OCI-LY1 (cell line): Measurements from ENCODE around the gene ADCY9.

Experiments used
- H2AFZ ChIP-seq: fragments of 200-600 bp; sonication (generic), shearing (Covaris generic); 2 replicates; pipeline ENCODE4 v1.6.0; 2014; ENCODE audit warnings: antibody characterized with exemption, mild to moderate bottlenecking, low read length
- H3F3A ChIP-seq: fragments of 200-600 bp; sonication (generic), shearing (Covaris generic); 2 replicates; pipeline ENCODE4 v1.6.0; 2014; ENCODE audit warnings: mild to moderate bottlenecking, antibody characterized with exemption, low read length, moderate library complexity; ENCODE audit not compliant: insufficient read depth
- H3K27ac ChIP-seq: fragments of 200-600 bp; sonication (generic); 2 replicates; pipeline ENCODE4 v1.5.1; 2014; ENCODE audit warnings: low read length, mixed run types, mild to moderate bottlenecking, low read depth; ENCODE audit not compliant: poor library complexity, severe bottlenecking
- H3K27me3 ChIP-seq: fragments of 200-600 bp; sonication (generic); 2 replicates; pipeline ENCODE4 v1.6.0; 2014; ENCODE audit warnings: antibody characterized with exemption, mild to moderate bottlenecking, low read length, moderate library complexity; ENCODE audit not compliant: insufficient read depth
- H3K36me3 ChIP-seq: fragments of 200-600 bp; sonication (generic); 2 replicates; pipeline ENCODE4 v1.6.1; 2014; ENCODE audit warnings: mild to moderate bottlenecking, antibody characterized with exemption, low read length, moderate library complexity, mixed read lengths; ENCODE audit not compliant: insufficient read depth
- H3K4me1 ChIP-seq: fragments of 200-600 bp; sonication (generic); 2 replicates; pipeline ENCODE4 v1.5.1; 2014; ENCODE audit warnings: mild to moderate bottlenecking, low read length, moderate library complexity; ENCODE audit not compliant: insufficient read depth, severe bottlenecking
- H3K4me2 ChIP-seq: fragments of 200-600 bp; sonication (generic), shearing (Covaris generic); 2 replicates; pipeline ENCODE4 v1.6.1; 2014; ENCODE audit warnings: low read length
- H3K4me3 ChIP-seq: fragments of 200-600 bp; sonication (generic); 2 replicates; pipeline ENCODE4 v1.5.1; 2014; ENCODE audit warnings: low read length, low read depth, mild to moderate bottlenecking, mixed read lengths; ENCODE audit not compliant: poor library complexity, severe bottlenecking
- H3K79me2 ChIP-seq: fragments of 200-600 bp; shearing (Covaris generic); 2 replicates; pipeline ENCODE4 v1.6.1; 2016; ENCODE audit warnings: mixed run types, low read length, mixed read lengths; ENCODE audit not compliant: insufficient read depth
- H3K9ac ChIP-seq: fragments of 200-600 bp; sonication (generic), shearing (Covaris generic); 2 replicates; pipeline ENCODE4 v1.6.1; 2014; ENCODE audit warnings: mild to moderate bottlenecking, low read length, mixed read lengths
- H3K9me2 ChIP-seq: fragments of 200-600 bp; sonication (generic), shearing (Covaris generic); 2 replicates; pipeline ENCODE4 v1.6.1; 2014; ENCODE audit warnings: low read depth, mild to moderate bottlenecking, low read length, mixed read lengths
- H3K9me3 ChIP-seq: fragments of 200-600 bp; shearing (Covaris generic); 2 replicates; pipeline ENCODE4 v1.6.1; 2014; ENCODE audit warnings: low read length, mixed read lengths
- H4K20me1 ChIP-seq: fragments of 200-600 bp; sonication (generic), shearing (Covaris generic); 2 replicates; pipeline ENCODE4 v1.6.0; 2016; ENCODE audit warnings: mild to moderate bottlenecking, low read length; ENCODE audit not compliant: insufficient read depth
- CTCF ChIP-seq: fragments of 200-600 bp; sonication (generic), shearing (Covaris generic); IDR thresholded peaks from 2 replicates; pipeline ENCODE4 v1.5.1; 2017; ENCODE audit warnings: mild to moderate bottlenecking, antibody characterized with exemption, low read length, moderate library complexity, mixed read lengths
- EZH2 ChIP-seq: fragments of 200-600 bp; sonication (generic), shearing (Covaris generic); IDR thresholded peaks from 2 replicates; pipeline ENCODE4 v1.8.0; 2017; ENCODE audit warnings: borderline replicate concordance, mixed run types, mild to moderate bottlenecking, antibody characterized with exemption, low read length, moderate library complexity, mixed read lengths

The ADCY9 gene

GRCh38 chr16:4101421-4102219 lies 14.6 kb downstream of the ADCY9 start:
- Histone ChIP-seq H3F3A (no peaks in the 10 kb centered on the region), H4K20me1 (no peaks in the 10 kb centered on the region), H3K9me2 (no peaks in the 10 kb centered on the region), H3K79me2 (no peaks in the 10 kb centered on the region), H3K27ac (no peak overlapping the region), H2AFZ (no peak overlapping the region), H3K4me3 (no peak overlapping the region), H3K4me2 (no peak overlapping the region), H3K9me3 (peaks cover 3% of the 10 kb centered on the region; the same call in 1 of the 2 replicates), H3K9ac (no peak overlapping the region), H3K4me1 (no peaks in the 10 kb centered on the region), H3K27me3 (no peaks in the 10 kb centered on the region), H3K36me3 (no peaks in the 10 kb centered on the region; the same call in 1 of the 2 replicates)
- TF ChIP-seq EZH2 (no peak), CTCF (no peak)

DNA sequence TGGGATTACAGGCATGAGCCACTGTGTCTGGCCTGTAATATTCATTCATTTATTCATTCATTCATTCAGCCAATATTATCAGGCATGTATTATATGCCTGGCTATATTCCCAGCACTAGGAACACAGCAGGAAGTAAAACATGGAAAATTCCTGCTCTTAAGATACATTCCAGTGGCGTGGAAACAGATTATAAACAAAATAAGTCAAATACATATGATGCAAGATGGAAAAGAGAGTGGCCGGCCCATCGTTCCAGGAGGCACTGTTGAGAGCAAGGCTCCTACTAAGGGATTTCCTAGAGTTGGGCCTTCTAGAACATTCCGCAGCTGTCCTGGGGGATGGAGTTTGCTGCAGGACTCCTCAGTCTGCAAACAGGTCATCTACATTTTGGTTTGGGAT lies 17.7 kb downstream of the ADCY9 start:
- H3K9me3 ChIP-seq: no peaks in the 10 kb centered on the region
- no peaks in the 10 kb centered on the region for H3K79me2 ChIP-seq
- TF ChIP-seq EZH2 (no peak), CTCF (no peak)
- H4K20me1 ChIP-seq: no peaks in the 10 kb centered on the region
- no peak overlapping the region for H3K9ac ChIP-seq
- H3F3A ChIP-seq: no peaks in the 10 kb centered on the region
- H3K36me3 ChIP-seq: no peaks in the 10 kb centered on the region
- no peaks in the 10 kb centered on the region for H3K27me3 ChIP-seq
- H2AFZ ChIP-seq: no peak overlapping the region
- no peak overlapping the region for H3K4me3 ChIP-seq
- no peaks in the 10 kb centered on the region for H3K4me1 ChIP-seq
- no peak overlapping the region for H3K27ac ChIP-seq
- H3K9me2 ChIP-seq: no peaks in the 10 kb centered on the region
- H3K4me2 ChIP-seq: no peak overlapping the region

- Histone ChIP-seq H2AFZ (no peak overlapping the region), H3F3A (no peaks in the 10 kb centered on the region), H3K4me2 (no peak overlapping the region), H3K4me1 (no peaks in the 10 kb centered on the region), H3K9ac (no peak overlapping the region), H3K9me3 (no peaks in the 10 kb centered on the region), H3K79me2 (no peaks in the 10 kb centered on the region), H3K27ac (no peak overlapping the region), H3K4me3 (no peak overlapping the region), H4K20me1 (no peaks in the 10 kb centered on the region), H3K9me2 (no peaks in the 10 kb centered on the region), H3K27me3 (no peaks in the 10 kb centered on the region), H3K36me3 (no peaks in the 10 kb centered on the region)
- TF ChIP-seq CTCF (no peak), EZH2 (no peak)
Observed at GRCh38 chr16:4097826-4098240, 18.4 kb downstream of the ADCY9 start.
